Sigmoid colon (tissue), 4 donors: ENCODE measurements around the gene DYNLT4.

Experiments used
- POLR2A ChIP-seq, 2 donors: fragments of 450-650 bp; IDR thresholded peaks; one replicate each; pipeline ENCODE4 v1.6.1; 2016; ENCODE audit warnings: antibody characterized with exemption in 2 of 2, mild to moderate bottlenecking in 2 of 2, moderate library complexity in 2 of 2
- POLR2AphosphoS5 ChIP-seq, 4 donors: sonication (generic); formaldehyde crosslinking; IDR thresholded peaks; one replicate each; pipeline ENCODE4 v1.6.1; 2017; ENCODE audit warnings: antibody characterized with exemption in 4 of 4

DNA sequence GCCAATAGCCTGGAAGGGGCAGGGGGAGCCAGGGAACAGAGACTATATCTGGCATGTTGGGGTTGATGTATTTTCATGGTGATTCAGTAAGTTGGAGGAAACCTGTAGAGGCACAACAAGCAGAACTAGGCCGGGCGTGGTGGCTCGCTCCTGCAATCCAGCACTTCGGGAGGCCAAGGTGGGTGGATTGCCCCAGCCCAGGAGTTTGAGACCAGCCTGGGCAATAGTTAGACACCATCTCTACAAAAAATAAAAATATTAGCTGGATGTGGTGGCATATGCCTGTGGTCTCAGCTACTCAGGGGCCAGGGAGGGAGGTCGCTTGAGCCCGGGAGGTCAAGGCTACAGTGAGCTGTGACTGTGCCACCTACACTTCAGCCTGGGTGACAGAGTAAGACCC lies 46.0 kb upstream of the DYNLT4 start:
- TF ChIP-seq POLR2AphosphoS5 (IDR thresholded peaks at IDR 0.05) (no peak), POLR2A (IDR thresholded peaks at IDR 0.05) (no peak)
